ENCODE results near the gene CCDC144A.
"Not testable (repeated sequence)": the region's sequence is repeated elsewhere in the genome, so short reads cannot be mapped to it uniquely, and the experiment has no call there.

The CCDC144A gene

DNA sequence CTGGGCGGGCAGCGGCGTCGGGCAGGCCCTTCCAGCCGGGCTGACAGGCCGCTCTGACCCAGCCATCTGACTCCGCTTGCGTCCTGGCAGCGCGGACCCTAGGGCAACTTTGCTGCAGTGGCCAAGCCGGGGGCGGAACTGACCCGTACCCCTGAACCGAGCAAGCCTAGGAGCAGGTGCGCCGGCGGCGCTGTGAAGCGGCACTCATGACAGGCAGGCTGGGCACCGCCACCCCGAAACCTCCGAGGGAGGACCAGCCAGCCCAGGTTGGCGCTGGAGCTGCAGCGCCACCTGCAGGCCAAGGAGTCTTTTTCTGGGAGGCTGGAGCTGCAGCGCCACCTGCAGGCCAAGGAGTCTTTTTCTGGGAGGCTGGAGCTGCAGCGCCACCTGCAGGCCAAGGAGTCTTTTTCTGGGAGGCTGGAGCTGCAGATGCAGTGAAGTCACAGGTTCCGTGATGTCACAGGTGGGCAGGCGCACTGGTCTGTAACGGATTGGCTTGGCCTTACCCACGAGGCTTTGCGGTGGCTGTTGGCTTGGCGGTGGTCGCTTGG, at the start of gene CCDC144A:
CCDC144A (plus strand) TSS at position 511 of the 551 bp plus-strand sequence. CDS start 160 bp downstream, outside the sequence.
- peak; percentile 35 for DNase-seq

DNA sequence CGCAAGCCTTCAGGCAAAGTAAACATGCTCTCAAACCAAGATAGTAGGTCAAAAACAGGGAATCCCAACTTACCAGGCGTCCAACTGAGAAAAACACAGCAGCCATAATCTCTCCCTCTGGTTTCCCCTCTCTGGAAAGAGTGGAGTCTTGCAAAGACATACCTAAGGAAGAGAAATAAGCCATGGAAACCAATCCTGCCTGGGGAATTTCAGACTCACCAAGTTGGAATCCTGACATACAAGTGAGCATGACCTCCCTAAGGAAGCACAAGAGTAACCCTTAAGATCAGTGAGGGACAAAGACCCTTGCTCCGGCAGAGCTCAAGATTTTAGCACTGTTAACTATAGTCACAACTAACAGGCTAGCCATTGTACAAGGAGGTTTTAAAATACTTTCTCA, 40.5 kb upstream of the CCDC144A start:
- DNase-seq = no peak

GRCh38 chr17:16652252-16652651, 37.8 kb upstream of the CCDC144A start:
- no peak for DNase-seq

DNA sequence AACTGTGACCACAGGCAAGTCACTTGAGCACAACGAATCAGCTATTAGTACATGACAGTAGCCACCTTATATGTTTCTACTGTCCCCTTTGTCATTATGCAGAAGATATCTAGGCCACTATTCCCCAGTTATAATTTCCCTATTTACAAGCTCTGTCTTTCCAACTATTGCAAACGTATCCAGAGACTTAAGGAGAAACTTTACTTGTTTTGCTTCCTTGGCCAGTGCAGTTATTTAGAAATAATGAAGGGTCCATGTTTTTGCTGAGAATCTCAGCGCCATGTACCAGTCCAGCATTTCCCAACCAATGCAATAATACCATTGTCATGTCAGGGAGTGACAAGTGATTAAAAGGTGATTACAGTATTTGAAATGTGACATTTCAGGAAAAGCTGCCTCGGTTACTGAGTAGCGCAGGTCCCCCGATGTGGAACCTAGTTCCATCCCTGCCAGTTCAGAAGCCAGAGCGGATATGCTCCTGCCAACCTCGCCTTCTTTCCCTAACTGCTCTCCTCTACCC, 37.1 kb upstream of the CCDC144A start:
- no peak for DNase-seq

DNA sequence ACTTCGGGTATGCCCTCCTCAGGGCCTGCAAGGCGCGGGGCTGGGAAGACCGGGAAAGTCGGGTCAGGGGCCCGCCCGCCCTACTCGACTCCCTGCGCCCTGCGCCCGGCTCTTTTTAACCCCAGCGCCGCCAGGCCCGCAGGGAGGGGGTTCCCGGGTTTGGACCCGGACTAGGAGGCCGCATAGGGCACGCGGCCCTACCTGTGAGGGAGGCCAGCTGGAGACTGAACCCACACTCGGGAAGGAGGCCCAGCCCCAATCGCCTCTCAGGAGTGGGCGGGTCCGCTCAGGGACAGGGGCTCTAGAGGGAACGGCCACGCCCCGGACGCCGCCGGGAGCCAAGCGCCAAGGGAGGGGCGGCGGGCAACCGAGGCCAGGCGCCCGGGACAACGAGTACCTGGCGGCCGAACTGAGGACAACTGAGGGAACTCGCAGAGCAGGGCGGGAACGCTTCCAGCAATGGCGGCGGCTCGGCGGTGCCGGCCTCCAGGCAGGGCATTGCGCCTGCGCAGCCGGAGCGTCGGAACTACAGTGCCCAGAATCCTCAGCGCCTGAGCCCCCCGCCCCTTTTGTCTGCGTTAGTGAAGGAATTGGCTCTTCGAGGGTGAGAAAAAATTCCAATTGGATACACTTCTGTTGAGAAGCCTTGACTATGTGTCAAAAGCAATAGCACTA, 36.5 kb upstream of the CCDC144A start, which contains the start of gene ZNF624:
ZNF624 (minus strand) TSS at position 484 of the 675 bp plus-strand sequence.
- peak; percentile 87 for DNase-seq

DNA sequence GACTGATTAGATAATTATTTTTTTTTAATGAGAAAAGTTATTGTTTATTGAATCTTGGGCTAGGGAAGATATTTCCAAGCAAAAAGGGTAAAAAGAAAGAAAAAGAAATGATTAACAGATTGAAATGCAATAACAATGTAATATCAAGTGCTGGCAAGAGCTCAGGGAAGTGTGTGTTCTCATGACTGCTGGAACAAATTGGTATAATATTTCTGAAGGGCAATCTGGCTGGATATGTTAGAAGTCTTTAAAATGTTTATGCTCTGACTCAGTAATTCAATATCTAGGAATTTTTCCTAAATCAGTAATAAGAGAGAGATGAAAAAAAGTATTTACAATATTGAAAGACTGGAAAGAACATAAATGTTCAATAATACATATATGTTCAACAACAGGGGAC, 28.8 kb upstream of the CCDC144A start:
- no peak for DNase-seq

DNA sequence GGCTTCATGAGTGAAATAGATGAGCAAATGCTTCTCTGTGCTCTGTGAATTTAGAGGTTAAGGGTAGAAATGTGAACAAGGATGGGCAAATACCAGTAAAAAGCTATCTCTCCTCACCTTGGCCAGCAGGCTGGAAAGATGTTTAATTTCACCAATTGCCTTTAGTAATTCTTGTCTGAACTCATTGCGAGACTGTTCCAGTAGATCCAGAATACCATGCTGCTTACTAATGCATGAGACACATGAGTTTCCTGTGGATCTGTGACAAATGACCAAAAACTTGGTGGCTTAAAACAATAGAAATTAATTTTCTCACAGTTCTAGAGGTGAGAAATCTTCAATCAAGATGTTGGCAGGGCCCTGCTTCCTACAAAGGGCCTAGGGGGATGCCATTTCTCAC, 27.1 kb upstream of the CCDC144A start:
- DNase-seq = no peak

DNA sequence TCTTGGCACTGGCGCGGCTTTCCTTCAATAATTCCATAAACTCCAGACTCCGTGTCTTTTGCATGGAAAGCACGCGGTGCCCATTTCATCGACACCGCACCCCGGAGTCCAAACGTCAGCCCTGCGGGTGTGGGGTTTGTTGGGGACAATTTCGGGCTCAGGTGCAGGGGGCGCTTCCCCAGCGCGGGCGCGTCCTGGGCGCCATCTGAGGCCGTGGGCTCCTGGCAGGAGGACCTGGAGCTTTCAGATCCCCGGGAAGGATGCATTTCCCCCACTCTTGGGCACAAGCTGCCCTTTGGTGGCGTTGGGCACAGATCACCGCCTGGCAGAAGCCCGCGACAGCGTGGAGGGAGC, 23.5 kb upstream of the CCDC144A start:
- not testable (repeated sequence) for DNase-seq

- DNase-seq = not testable (repeated sequence)
Measured at GRCh38 chr17:16666907-16667636, 23.0 kb upstream of the CCDC144A start.

DNA sequence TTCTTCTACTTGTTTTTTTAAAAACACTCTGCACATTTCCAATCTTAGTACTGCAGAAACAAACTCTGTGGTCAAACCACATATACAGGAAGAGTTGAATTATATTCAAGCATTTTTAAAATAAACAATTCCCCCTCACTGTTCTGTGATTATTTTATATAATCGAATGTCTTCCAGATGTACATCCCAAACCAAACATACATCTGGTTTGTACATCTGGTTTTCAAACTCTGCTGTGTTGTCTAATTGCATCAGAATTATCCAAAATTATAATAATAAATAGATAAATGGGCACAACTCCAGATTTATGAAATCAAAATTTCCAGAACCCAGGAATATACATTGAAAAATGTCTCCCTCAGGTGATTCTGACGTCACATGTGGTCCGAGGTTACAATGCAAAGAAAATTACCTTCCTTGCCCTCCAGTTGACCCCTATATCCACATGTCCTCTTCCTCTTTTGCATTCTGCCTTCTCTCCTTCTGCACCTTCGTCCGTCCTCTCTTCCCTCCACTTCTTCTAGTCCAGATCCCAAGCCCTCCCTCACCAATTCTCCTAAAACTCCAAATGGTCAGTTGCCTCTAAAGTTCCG, 13.3 kb upstream of the CCDC144A start:
- DNase-seq = no peak

DNA sequence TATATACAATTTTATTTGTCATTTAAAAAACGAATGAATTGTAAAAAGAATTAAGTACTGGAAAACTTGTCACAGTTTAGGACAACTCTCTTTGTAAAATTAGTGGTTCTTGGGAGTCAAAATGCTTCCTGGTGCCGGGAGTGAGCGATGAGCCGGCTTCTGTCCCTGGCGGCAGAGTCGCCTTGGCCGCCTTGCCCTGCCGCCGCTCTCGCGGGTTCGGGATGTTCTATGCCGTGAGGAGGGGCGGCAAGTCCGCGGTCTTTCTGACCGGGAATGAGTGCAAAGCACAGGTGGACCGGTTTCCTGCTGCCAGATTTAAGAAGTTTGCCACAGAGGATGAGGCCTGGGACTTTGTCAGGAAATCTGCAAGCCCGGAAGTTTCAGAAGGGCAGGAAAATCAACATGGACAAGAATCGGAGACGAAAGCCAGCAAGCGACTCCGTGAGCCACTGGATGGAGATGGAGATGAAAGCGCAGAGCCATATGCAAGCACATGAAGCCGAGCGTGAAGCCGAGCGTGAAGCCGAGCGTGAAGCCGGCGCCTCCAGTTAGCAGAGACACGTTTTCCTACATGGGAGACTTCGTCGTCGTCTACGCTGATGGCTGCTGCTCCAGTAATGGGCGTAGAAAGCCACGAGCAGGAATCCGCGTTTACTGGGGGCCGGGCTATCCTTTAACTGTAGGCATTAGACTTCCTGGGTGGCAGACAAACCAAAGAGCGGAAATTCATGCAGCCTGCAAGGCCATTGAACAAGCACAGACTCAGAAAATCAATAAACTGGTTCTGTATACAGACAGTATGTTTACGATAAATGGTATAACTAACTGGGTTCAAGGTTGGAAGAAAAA, 6.5 kb upstream of the CCDC144A start:
- DNase-seq = not testable (repeated sequence)

GRCh38 chr17:16686019-16686418, 4.0 kb upstream of the CCDC144A start:
- DNase-seq = not testable (repeated sequence)

DNA sequence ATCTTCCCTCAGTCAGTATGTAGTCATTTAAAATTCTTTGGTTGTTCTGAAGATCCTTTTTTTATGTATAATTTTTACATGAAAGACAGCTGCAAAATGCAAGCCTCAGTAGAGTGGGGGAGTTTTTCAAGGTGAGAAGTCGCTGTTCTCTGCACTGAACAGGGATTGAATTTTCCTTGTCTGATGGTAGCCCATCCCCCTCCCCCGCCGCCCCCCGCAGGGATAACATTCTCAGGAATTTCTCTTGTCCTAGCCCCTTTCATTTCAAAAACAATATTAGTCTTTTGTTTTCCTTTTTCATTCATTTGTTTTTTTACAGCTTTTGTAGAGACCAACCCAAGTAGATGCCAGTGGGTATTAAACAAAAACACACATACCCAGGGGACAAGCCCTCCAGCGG, 2.9 kb upstream of the CCDC144A start:
- DNase-seq = not testable (repeated sequence)

DNA sequence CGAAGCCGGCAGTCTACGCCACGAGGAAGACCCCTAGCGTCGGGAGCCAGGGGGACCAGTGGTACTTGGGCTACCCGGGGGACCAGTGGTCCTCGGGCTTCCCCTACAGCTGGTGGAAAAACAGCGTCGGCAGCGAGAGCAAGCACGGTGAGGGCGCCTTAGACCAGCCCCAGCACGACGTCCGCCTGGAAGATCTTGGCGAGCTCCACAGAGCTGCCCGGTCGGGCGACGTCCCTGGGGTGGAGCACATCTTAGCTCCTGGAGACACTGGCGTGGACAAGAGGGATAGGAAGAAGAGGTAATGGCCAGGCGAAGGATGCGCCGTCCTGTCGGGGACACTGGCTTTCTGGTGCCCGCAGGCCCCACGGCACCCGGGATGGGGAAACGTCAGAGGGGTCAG, 406 bp downstream of the CCDC144A start:
- DNase-seq = not testable (repeated sequence)

DNA sequence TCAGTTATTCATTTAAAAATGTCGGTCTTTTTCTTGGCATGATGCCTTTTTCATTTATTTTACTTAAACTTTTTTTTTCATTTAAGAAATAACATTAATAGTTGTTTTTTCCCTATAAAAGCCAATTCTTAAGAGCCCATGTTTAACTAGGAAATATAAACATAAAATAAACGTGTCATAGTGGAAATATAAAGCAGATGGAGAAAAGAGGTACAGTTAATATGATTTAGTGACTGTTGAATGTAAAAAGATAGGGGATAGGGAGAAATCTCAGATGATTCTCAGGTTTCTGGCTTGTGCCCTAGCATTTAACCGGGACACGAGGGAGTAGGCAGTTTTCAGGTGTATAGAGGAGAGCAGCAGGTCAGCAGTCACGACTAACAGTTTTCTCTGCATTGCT, 7.6 kb downstream of the CCDC144A start:
- not testable (repeated sequence) for DNase-seq

- DNase-seq = not testable (repeated sequence)
Measured at GRCh38 chr17:16745492-16746203, 55.6 kb downstream of the CCDC144A start.

DNA sequence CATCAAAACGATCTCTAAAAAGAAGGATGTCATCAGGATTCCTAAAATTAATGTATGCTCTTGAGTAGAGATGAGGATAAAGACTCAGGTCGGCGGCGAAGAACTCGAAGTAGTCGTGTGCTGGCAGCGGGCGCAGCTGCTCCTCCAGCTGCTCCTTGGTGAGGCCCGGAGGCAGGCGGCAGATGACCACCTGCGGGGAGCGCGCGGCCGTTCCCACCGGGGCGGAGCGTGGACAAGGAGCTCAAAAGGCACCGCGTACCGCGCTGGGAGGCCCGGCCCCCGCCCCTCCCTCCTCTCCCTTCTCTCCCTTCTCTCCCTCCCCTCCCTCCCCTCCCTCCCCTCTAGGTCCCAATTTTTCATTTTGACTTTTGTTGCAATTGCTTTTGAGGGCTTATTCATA, 56.5 kb downstream of the CCDC144A start:
- DNase-seq = not testable (repeated sequence)

DNA sequence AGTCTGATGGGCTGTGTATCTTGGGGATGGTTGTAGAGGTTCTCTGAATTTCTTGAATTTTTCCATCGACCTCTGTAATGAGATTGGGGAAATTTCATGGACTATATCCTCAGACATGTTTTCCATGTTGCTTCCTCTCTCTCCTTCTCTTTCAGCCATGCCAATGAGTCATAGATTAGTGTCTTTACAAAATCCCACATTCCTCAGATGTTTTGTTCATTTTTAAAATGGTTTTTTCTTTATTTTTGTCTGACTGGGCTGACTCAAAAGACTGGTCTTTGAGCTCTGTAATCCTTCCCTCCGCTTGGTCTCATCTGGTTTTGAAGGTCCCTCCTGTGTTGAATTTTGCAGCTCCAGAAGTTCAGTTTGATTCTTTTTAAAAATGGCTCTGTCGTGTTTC, 60.5 kb downstream of the CCDC144A start:
- DNase-seq = not testable (repeated sequence)

DNA sequence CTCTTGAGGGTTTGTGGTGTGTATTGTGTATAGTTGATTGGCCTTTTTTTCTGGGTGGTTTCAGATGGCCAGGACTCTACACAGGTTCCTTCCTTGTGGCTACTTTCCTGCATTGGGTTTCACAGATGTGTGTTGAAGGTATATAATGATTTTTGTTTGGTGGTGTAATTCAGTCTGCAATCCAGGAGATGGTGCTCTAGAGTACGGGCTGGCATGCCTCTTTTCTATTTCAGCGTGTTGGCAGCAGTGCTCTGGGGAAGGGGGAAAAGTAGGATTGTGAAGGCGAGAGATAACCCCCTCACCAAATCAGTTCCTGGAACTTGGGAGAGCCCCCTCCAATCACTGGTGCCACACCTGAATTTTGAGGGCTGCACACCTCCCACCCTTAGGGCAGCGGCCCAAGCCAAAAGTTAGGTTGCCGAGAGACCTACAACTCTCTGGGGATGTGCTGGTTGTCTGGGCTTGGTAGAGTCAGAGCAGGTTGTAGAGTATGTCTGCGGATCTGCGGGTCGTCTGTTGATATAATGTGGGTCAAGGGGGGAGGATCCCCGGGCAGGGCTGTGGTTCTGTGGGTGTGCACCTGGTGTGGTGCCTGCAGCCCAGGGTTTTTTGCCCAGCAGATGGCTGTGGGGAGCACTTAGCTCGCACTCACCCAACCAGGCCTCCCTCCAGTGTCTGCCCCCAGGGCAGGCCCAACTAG, 61.3 kb downstream of the CCDC144A start:
- peak; percentile 17 for DNase-seq

DNA sequence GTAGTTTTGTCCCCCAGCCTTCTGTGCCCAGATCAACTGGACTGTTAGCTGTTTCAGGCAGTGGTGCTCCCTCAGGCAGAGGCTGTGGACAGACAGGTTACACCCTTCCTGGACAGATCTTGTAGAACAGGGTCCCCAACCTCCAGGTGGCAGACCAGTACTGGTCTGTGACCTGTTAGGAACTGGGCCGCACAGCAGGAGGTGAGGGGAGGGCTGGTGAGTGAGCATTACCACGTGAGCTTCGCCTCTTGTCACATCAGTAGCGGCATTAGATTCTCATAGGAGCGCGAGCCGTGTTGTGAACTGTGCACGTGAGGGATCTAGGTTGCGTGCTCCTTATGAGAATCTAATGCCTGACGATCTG, 61.9 kb downstream of the CCDC144A start:
- not testable (repeated sequence) for DNase-seq

- not testable (repeated sequence) for DNase-seq
Measured at GRCh38 chr17:16757520-16757919, 67.5 kb downstream of the CCDC144A start.

Measured in CD4-positive, alpha-beta T cell treated with Interleukin-21 for 1 hour (primary cell).